Body of pancreas (tissue), 4 donors: ENCODE results near the gene ARMH2. TPM values are rescaled to one million over a fixed set of nuclear protein-coding genes. Genes with fewer than 3 reads are reported as not detected.

Source experiments
- ATAC-seq: fragments of 150-250 bp; one replicate; pipeline ENCODE4 v1.9.1; 2016
- DNase-seq, 4 donors: peaks; one replicate each; pipeline ENCODE4 v3.0.0-alpha.2; 2019
- H3K27ac ChIP-seq, 4 donors: fragments of 200-600 bp; sonication (generic); 1 replicate in 3 of 4; 2 replicates in 1 of 4; pipeline versions ENCODE4 v1.5.1 to v1.6.1; 2016 to 2019; ENCODE audit warnings: mild to moderate bottlenecking in 1 of 4, mixed read lengths in 1 of 4, moderate library complexity in 1 of 4
- H3K27me3 ChIP-seq, 2 donors: fragments of 200-600 bp; sonication (generic); one replicate each; pipeline ENCODE4 v1.6.0; 2016; ENCODE audit warnings: mild to moderate bottlenecking in 1 of 2
- H3K36me3 ChIP-seq, 2 donors: fragments of 200-600 bp; sonication (generic); replicated peaks in 1 of 2; 2 replicates each; pipeline ENCODE4 v1.5.1; 2016; ENCODE audit warnings: low read depth in 2 of 2; ENCODE audit not compliant: insufficient read depth in 1 of 2
- H3K4me1 ChIP-seq: fragments of 200-600 bp; sonication (generic); one replicate; pipeline ENCODE4 v1.6.0; 2016
- H3K4me3 ChIP-seq, 2 donors: fragments of 200-600 bp; sonication (generic); 1 replicate in 1 of 2; 2 replicates in 1 of 2; pipeline ENCODE4 v1.5.1; 2016 to 2019
- H3K9me3 ChIP-seq, 3 donors: fragments of 200-600 bp; sonication (generic); 1 replicate in 2 of 3; 2 replicates in 1 of 3; pipeline ENCODE4 v1.5.1; 2016
- CTCF ChIP-seq, 7 experiments: fragments of 450-650 bp in 4 of 7; fragments of 200-600 bp in 3 of 7; sonication (generic) in 3 of 7; IDR thresholded peaks; one replicate each; pipeline ENCODE4 v1.5.1; 2016 to 2019; ENCODE audit warnings: antibody characterized with exemption in 7 of 7
- POLR2A ChIP-seq, 3 donors: fragments of 450-650 bp; IDR thresholded peaks; one replicate each; pipeline ENCODE4 v1.6.1; 2016; ENCODE audit warnings: antibody characterized with exemption in 3 of 3, mild to moderate bottlenecking in 2 of 3
- WGBS, 2 donors: methylation state at CpG; one replicate each; pipeline ENCODE4 v1.1.5; 2017; 5-methylcytosine and 5-hydroxymethylcytosine counted together
- intact Hi-C: fragments of 100-400 bp; cut with DNase I; formaldehyde crosslinking; loops from one replicate; pipeline ENCODE4 v1.15.1; 2023
- total RNA-seq, 2 donors: library from RNA; depleted of rRNA; stranded (reverse); fragments of >200 nt; gene quantifications; one replicate each; pipeline ENCODE4 v1.1.0, GENCODE V29; 2016

ARMH2 gene
- total RNA-seq, 2 donors from 2014 or later, result not detected

- TF ChIP-seq POLR2A (IDR thresholded peaks at IDR 0.05) (no peak), CTCF (IDR thresholded peaks at IDR 0.05) (no peak)
- H3K9me3 ChIP-seq, result no peaks in the 10 kb centered on the region
- H3K27me3 ChIP-seq, result no peaks in the 10 kb centered on the region
- H3K36me3 ChIP-seq, result no peaks in the 10 kb centered on the region
- DNase-seq (peak in 2 of 4 donors; percentile 14 to 31), ATAC-seq (peak; percentile 15)
- WGBS, 2 donors, result 38 to 95% methylated on average over 1 of the region's 1 CpG
- H3K4me3 ChIP-seq, result no peak overlapping the region
- intact Hi-C loops, result no loop called here
- H3K27ac ChIP-seq, result no peak overlapping the region
- peaks cover 19% of the 10 kb centered on the region for H3K4me1 ChIP-seq
These were observed 45.3 kb upstream of the ARMH2 start for GRCh38 chr6:24844061-24844460.

- Histone ChIP-seq H3K4me1 (peaks cover 32% of the 10 kb centered on the region), H3K4me3 (no peak overlapping the region), H3K36me3 (no peaks in the 10 kb centered on the region), H3K27ac (no peak overlapping the region), H3K27me3 (no peaks in the 10 kb centered on the region), H3K9me3 (no peaks in the 10 kb centered on the region)
- intact Hi-C loops, result no loop called here
- no peak for DNase-seq
- no peak for ATAC-seq
- 79 to 82% methylated on average over 2 of the region's 2 CpGs for WGBS, 2 donors
- TF ChIP-seq POLR2A (IDR thresholded peaks at IDR 0.05) (no peak), CTCF (IDR thresholded peaks at IDR 0.05) (no peak)
These were observed 41.5 kb upstream of the ARMH2 start for GRCh38 chr6:24840187-24840586.

GRCh38 chr6:24838994-24839393 lies 40.3 kb upstream of the ARMH2 start:
- Histone ChIP-seq H3K4me1 (peaks cover 26% of the 10 kb centered on the region), H3K27me3 (no peaks in the 10 kb centered on the region), H3K4me3 (no peak overlapping the region), H3K27ac (no peak overlapping the region), H3K9me3 (no peaks in the 10 kb centered on the region), H3K36me3 (no peaks in the 10 kb centered on the region)
- TF ChIP-seq POLR2A (IDR thresholded peaks at IDR 0.05) (no peak), CTCF (IDR thresholded peaks at IDR 0.05) (no peak)
- intact Hi-C loops, result no loop called here
- no peak for DNase-seq
- WGBS, 2 donors, result 82 to 86% methylated on average over 5 of the region's 5 CpGs
- ATAC-seq, result no peak

GRCh38 chr6:24838081-24838480 lies 39.4 kb upstream of the ARMH2 start:
- H3K4me1 ChIP-seq, result peaks cover 17% of the 10 kb centered on the region
- no peaks in the 10 kb centered on the region for H3K27me3 ChIP-seq
- H3K27ac ChIP-seq, result no peak overlapping the region
- TF ChIP-seq CTCF (IDR thresholded peaks at IDR 0.05) (no peak), POLR2A (IDR thresholded peaks at IDR 0.05) (no peak)
- 90 to 92% methylated on average over 3 of the region's 3 CpGs for WGBS, 2 donors
- H3K4me3 ChIP-seq, result no peak overlapping the region
- DNase-seq (no peak), ATAC-seq (no peak)
- H3K36me3 ChIP-seq, result no peaks in the 10 kb centered on the region
- intact Hi-C loops, result no loop called here
- H3K9me3 ChIP-seq, result no peaks in the 10 kb centered on the region

- 31 to 51% methylated on average over 2 of the region's 2 CpGs for WGBS, 2 donors
- Histone ChIP-seq H3K27ac (no peak overlapping the region), H3K4me1 (peaks cover 22% of the 10 kb centered on the region)
These were observed 37.4 kb upstream of the ARMH2 start for GRCh38 chr6:24836109-24836508.

More at GRCh38 chr6:24836109-24836508, 37.4 kb upstream of the ARMH2 start:
- H3K27me3 ChIP-seq, result no peaks in the 10 kb centered on the region
- intact Hi-C loops, result no loop called here
- DNase-seq, result no peak
- ATAC-seq, result no peak
- H3K36me3 ChIP-seq, result no peaks in the 10 kb centered on the region
- no peaks in the 10 kb centered on the region for H3K9me3 ChIP-seq
- no peak overlapping the region for H3K4me3 ChIP-seq
- no peak for TF ChIP-seq CTCF (IDR thresholded peaks at IDR 0.05)
- no peak for TF ChIP-seq POLR2A (IDR thresholded peaks at IDR 0.05)
